Neuronal stem cell (in vitro differentiated cells): ENCODE measurements around the gene KDM5C.
"Not testable (repeated sequence)": the region's sequence is repeated elsewhere in the genome, so short reads cannot be mapped to it uniquely, and the experiment has no call there.

ENCODE experiments used
- DNase-seq: peaks from one replicate; pipeline ENCODE4 v3.0.0-alpha.2; 2013; ENCODE audit warnings: low spot score
- H2AFZ ChIP-seq: one replicate; pipeline ENCODE4 v1.6.1; 2013; ENCODE audit warnings: mild to moderate bottlenecking, low read length, inconsistent platforms
- H2AK5ac ChIP-seq: 2 replicates; pipeline ENCODE4 v1.6.1; 2013; ENCODE audit warnings: low read depth, mild to moderate bottlenecking, inconsistent platforms, low read length, moderate library complexity, mixed read lengths
- H2BK120ac ChIP-seq: 2 replicates; pipeline ENCODE4 v1.6.1; 2013; ENCODE audit warnings: low read depth, mild to moderate bottlenecking, inconsistent platforms, low read length, moderate library complexity, mixed read lengths
- H2BK12ac ChIP-seq: one replicate; pipeline ENCODE4 v1.6.1; 2013; ENCODE audit warnings: low read length, inconsistent platforms
- H2BK15ac ChIP-seq: 2 replicates; pipeline ENCODE4 v1.6.1; 2013; ENCODE audit warnings: mild to moderate bottlenecking, low read length, inconsistent platforms, mixed read lengths
- H2BK5ac ChIP-seq: one replicate; pipeline ENCODE4 v1.6.1; 2013; ENCODE audit warnings: inconsistent platforms, mild to moderate bottlenecking, low read length, moderate library complexity
- H3K14ac ChIP-seq: one replicate; pipeline ENCODE4 v1.6.1; 2013; ENCODE audit warnings: low read length, inconsistent platforms
- H3K18ac ChIP-seq: 2 replicates; pipeline ENCODE4 v1.6.1; 2013; ENCODE audit warnings: low read length, inconsistent platforms
- H3K23ac ChIP-seq: 2 replicates; pipeline ENCODE4 v1.6.1; 2013; ENCODE audit warnings: low read depth, mild to moderate bottlenecking, mixed read lengths, low read length, inconsistent platforms; ENCODE audit not compliant: poor library complexity
- H3K27ac ChIP-seq: replicated peaks from 3 replicates; pipeline ENCODE4 v1.5.1; 2013; ENCODE audit warnings: low read length, inconsistent platforms
- H3K27me3 ChIP-seq, 3 experiments: 2 replicates each; pipeline ENCODE4 v1.6.1; 2013; ENCODE audit warnings: low read length in 3 of 3, mild to moderate bottlenecking in 2 of 3, inconsistent platforms in 1 of 3, low read depth in 1 of 3, mixed read lengths in 1 of 3, moderate library complexity in 1 of 3; ENCODE audit not compliant: control insufficient read depth in 3 of 3, insufficient read depth in 3 of 3
- H3K36me3 ChIP-seq, 2 donors: replicated peaks in 1 of 2; 2 replicates each; pipeline ENCODE4 v1.6.1; 2013; ENCODE audit warnings: low read length in 2 of 2; ENCODE audit not compliant: control insufficient read depth in 2 of 2, insufficient read depth in 2 of 2
- H3K4ac ChIP-seq: 2 replicates; pipeline ENCODE4 v1.6.1; 2013; ENCODE audit warnings: inconsistent platforms, mild to moderate bottlenecking, low read length, moderate library complexity
- H3K4me1 ChIP-seq, 2 donors: 1 replicate in 1 of 2; 2 replicates in 1 of 2; pipeline ENCODE4 v1.6.1; 2013; ENCODE audit warnings: low read length in 2 of 2, low read depth in 1 of 2; ENCODE audit not compliant: control insufficient read depth in 2 of 2, insufficient read depth in 1 of 2
- H3K4me2 ChIP-seq: one replicate; pipeline ENCODE4 v1.6.1; 2013; ENCODE audit warnings: mild to moderate bottlenecking, low read length, inconsistent platforms; ENCODE audit not compliant: insufficient read depth, poor library complexity, severe bottlenecking
- H3K4me3 ChIP-seq, 2 donors: 2 replicates each; pipeline ENCODE4 v1.5.1; 2013; ENCODE audit warnings: low read length in 2 of 2, mild to moderate bottlenecking in 2 of 2, inconsistent platforms in 1 of 2, moderate library complexity in 1 of 2
- H3K79me1 ChIP-seq: one replicate; pipeline ENCODE4 v1.6.1; 2013; ENCODE audit warnings: low read depth, mild to moderate bottlenecking, inconsistent platforms, low read length, moderate library complexity
- H3K9ac ChIP-seq: one replicate; pipeline ENCODE4 v1.6.1; 2013; ENCODE audit warnings: mild to moderate bottlenecking, low read depth, low read length, inconsistent platforms; ENCODE audit not compliant: poor library complexity
- H3K9me3 ChIP-seq, 2 donors: replicated peaks in 1 of 2; 2 replicates each; pipeline versions ENCODE3 to v1.6.1; 2013; ENCODE audit warnings: low read length in 2 of 2, mild to moderate bottlenecking in 2 of 2, inconsistent platforms in 1 of 2, low read depth in 1 of 2, mixed read lengths in 1 of 2, moderate library complexity in 1 of 2; ENCODE audit not compliant: control insufficient read depth in 2 of 2, insufficient read depth in 1 of 2
- H4K8ac ChIP-seq: one replicate; pipeline ENCODE4 v1.6.1; 2013; ENCODE audit warnings: low read depth, mild to moderate bottlenecking, inconsistent platforms, low read length, moderate library complexity
- H4K91ac ChIP-seq: one replicate; pipeline ENCODE4 v1.6.1; 2013; ENCODE audit warnings: low read length, low read depth, mild to moderate bottlenecking, inconsistent platforms; ENCODE audit not compliant: poor library complexity
- WGBS, 2 donors: extraction: QIAGEN DNeasy Blood & Tissue Kit; methylation state at CpG; one replicate each; pipeline ENCODE4 v1.1.7; 2013; ENCODE audit warnings: missing lambda C conversion rate in 2 of 2, mixed read lengths in 1 of 2; ENCODE audit not compliant: insufficient read length in 2 of 2, insufficient replicate concordance in 1 of 2; ENCODE audit errors: extremely low coverage in 2 of 2; 5-methylcytosine and 5-hydroxymethylcytosine counted together

KDM5C gene

GRCh38 chrX:53184836-53185235 is 40.2 kb downstream of the KDM5C start:
- Histone ChIP-seq H3K27ac (no peak overlapping the region), H2AK5ac (no peak overlapping the region), H4K8ac (no peak overlapping the region), H2BK12ac (no peak overlapping the region), H2BK120ac (no peak overlapping the region), H3K27me3 (no peaks in the 10 kb centered on the region), H3K18ac (no peak overlapping the region), H3K23ac (no peak overlapping the region), H3K9ac (no peak overlapping the region), H2BK5ac (no peak overlapping the region), H3K4me1 (no peaks in the 10 kb centered on the region), H3K4ac (no peak overlapping the region), H3K36me3 (peaks cover 0 to 3% of the 10 kb centered on the region in 2 donors), H3K4me3 (no peak overlapping the region), H3K79me1 (no peaks in the 10 kb centered on the region), H2BK15ac (no peak overlapping the region), H3K4me2 (no peak overlapping the region), H3K14ac (no peak overlapping the region), H3K9me3 (no peaks in the 10 kb centered on the region), H2AFZ (no peak overlapping the region), H4K91ac (no peak overlapping the region)
- no CpG with 5 or more reads among the region's 2 CpGs for WGBS, 2 donors
- no peak for DNase-seq

GRCh38 chrX:53171356-53171755 is 53.7 kb downstream of the KDM5C start:
- H3K23ac ChIP-seq = no peak overlapping the region
- no peaks in the 10 kb centered on the region for H3K9me3 ChIP-seq
- H2BK12ac ChIP-seq = no peak overlapping the region
- no peak overlapping the region for H2BK5ac ChIP-seq
- DNase-seq = no peak
- no peaks in the 10 kb centered on the region for H3K27me3 ChIP-seq
- H3K79me1 ChIP-seq = no peaks in the 10 kb centered on the region
- H2AFZ ChIP-seq = no peak overlapping the region
- WGBS, 2 donors = no CpG with 5 or more reads among the region's 7 CpGs
- no peak overlapping the region for H2AK5ac ChIP-seq
- H4K91ac ChIP-seq = no peak overlapping the region
- H3K14ac ChIP-seq = no peak overlapping the region
- H3K4me3 ChIP-seq = no peak overlapping the region
- no peaks in the 10 kb centered on the region for H3K4me1 ChIP-seq
- no peak overlapping the region for H3K4me2 ChIP-seq
- no peaks in the 10 kb centered on the region for H3K36me3 ChIP-seq
- H4K8ac ChIP-seq = no peak overlapping the region
- no peak overlapping the region for H2BK120ac ChIP-seq
- H3K18ac ChIP-seq = no peak overlapping the region
- H3K27ac ChIP-seq = no peak overlapping the region
- H3K9ac ChIP-seq = no peak overlapping the region
- no peak overlapping the region for H2BK15ac ChIP-seq
- no peak overlapping the region for H3K4ac ChIP-seq

GRCh38 chrX:53166103-53166502 is 58.9 kb downstream of the KDM5C start:
- H2BK15ac ChIP-seq = no peak overlapping the region
- no peak for DNase-seq
- no peak overlapping the region for H2AK5ac ChIP-seq
- no peaks in the 10 kb centered on the region for H3K4me1 ChIP-seq
- no peak overlapping the region for H3K4me3 ChIP-seq
- H3K9ac ChIP-seq = no peak overlapping the region
- no peak overlapping the region for H4K91ac ChIP-seq
- H2BK5ac ChIP-seq = no peak overlapping the region
- no peak overlapping the region for H3K18ac ChIP-seq
- H2BK120ac ChIP-seq = no peak overlapping the region
- no peak overlapping the region for H3K23ac ChIP-seq
- H3K9me3 ChIP-seq = no peaks in the 10 kb centered on the region
- WGBS, 2 donors = no CpG with 5 or more reads among the region's 3 CpGs
- H3K79me1 ChIP-seq = no peaks in the 10 kb centered on the region
- no peak overlapping the region for H2AFZ ChIP-seq
- H3K4ac ChIP-seq = no peak overlapping the region
- no peak overlapping the region for H3K14ac ChIP-seq
- no peak overlapping the region for H2BK12ac ChIP-seq
- no peaks in the 10 kb centered on the region for H3K27me3 ChIP-seq
- no peak overlapping the region for H3K4me2 ChIP-seq
- H3K27ac ChIP-seq = no peak overlapping the region
- H4K8ac ChIP-seq = no peak overlapping the region
- no peaks in the 10 kb centered on the region for H3K36me3 ChIP-seq

- not testable (repeated sequence) for H3K4me2 ChIP-seq, H3K23ac ChIP-seq, H2AFZ ChIP-seq, H3K9ac ChIP-seq, H2AK5ac ChIP-seq, DNase-seq, H3K4ac ChIP-seq, H3K79me1 ChIP-seq, H2BK5ac ChIP-seq, H2BK15ac ChIP-seq, H3K4me1 ChIP-seq, H2BK12ac ChIP-seq, H4K8ac ChIP-seq, H3K4me3 ChIP-seq, H3K9me3 ChIP-seq, H3K27ac ChIP-seq, H2BK120ac ChIP-seq, H4K91ac ChIP-seq, H3K36me3 ChIP-seq, H3K18ac ChIP-seq, H3K27me3 ChIP-seq, H3K14ac ChIP-seq
- WGBS, 2 donors = no CpG with 5 or more reads among the region's 6 CpGs
Observed at GRCh38 chrX:53164566-53164965, 60.4 kb downstream of the KDM5C start.
